Stimulated activated CD8-positive, alpha-beta memory T cell treated with anti-CD3 and anti-CD28 coated beads, Interleukin-15, amount 100 ng/mL, for 48 hours (primary cell): ENCODE measurements around the gene FAM184A.

Experiments used
- DNase-seq, 2 donors: peaks; one replicate each; pipeline ENCODE4 v3.0.0-alpha.2; 2020; ENCODE audit warnings: low read depth in 2 of 2

The FAM184A gene

DNA sequence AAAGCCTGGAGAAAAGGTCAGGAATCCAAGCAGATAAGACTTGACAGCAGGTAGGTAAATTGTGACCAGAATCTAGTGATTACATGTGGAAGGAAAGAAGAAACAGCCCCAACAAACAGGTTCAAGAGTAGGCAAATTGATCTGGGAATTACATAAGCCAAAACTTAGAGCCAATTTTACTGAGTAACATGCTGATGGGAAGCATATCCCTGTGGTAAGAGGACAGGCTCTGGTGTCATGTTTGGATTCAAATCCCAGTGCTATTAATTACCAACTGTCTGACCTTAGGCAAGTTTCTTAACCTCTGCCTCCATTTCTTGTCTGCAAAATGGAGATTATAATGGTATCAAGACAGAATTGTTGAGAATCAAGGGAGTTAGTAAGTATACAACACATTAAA lies 163.9 kb downstream of the FAM184A start:
- no peak for DNase-seq

DNA sequence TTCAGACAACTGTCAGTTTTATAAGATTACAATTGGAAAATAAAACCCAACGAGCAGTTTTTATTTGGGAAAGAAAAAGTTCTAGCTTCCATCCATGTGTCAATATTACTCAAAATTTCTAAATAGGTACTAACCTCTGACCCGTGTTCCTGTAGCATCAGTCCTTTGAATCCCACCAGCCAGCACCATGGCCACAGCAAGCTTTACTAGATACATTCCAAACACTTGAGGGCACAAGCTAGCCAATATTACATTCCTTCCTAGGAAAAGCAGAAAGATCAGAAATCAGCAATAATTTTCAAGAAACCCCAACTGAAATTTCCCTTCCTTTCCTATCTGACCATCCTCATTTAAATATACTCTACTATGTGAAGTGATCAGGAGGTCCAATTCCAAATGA lies 165.3 kb downstream of the FAM184A start:
- DNase-seq: no peak

DNA sequence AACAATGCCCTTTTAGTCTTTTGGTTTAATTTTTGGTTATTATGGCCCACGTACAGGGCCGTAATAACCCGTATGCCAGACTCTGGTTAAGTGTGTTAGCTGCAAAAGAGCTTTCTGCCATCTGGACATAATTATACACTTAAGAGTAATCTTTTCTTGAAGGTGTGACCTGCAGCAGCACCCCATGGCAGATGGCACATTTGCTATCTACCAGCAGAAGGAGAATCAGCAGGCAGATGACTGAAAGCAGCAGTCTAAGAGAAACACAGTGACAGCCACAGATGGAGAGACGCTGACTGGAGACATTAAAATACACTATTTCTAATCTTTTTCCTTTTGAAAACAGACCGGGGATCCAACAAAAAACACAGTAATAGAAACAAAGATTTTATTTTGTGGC lies 165.8 kb downstream of the FAM184A start:
- no peak for DNase-seq
